HEK293 (cell line): ENCODE measurements around the gene DDX27.
A peak's percentile ranks its signal among the peaks of the same experiment; 100 is the strongest.

Experiments used
- CTCF ChIA-PET: fragments of 350-600 bp; formaldehyde crosslinking; extraction: SDS; loops from one replicate; lab custom pipeline; 2021; ENCODE audit warnings: antibody characterized with exemption; lab: Yijun Ruan, JAX
- POLR2A ChIA-PET: fragments of 300-600 bp; formaldehyde crosslinking; extraction: SDS; loops from one replicate; lab custom pipeline; 2020; ENCODE audit warnings: antibody characterized with exemption, inconsistent platforms; lab: Yijun Ruan, JAX
- H3K27ac ChIP-seq: fragments of 200-500 bp; sonication (Bioruptor generic); 2 replicates; pipeline ENCODE4 v1.5.1; 2014; ENCODE audit warnings: low read depth, low read length, control low read depth, inconsistent platforms; ENCODE audit errors: extremely low read depth
- H3K36me3 ChIP-seq, 2 experiments: fragments of 200-500 bp in 1 of 2; sonication (Bioruptor generic) in 1 of 2; 1 replicate in 1 of 2; 2 replicates in 1 of 2; pipeline ENCODE4 v1.5.1; 2014 to 2017; ENCODE audit warnings: inconsistent platforms in 2 of 2, low read length in 2 of 2; ENCODE audit not compliant: control insufficient read depth in 2 of 2, insufficient read depth in 1 of 2
- H3K4me1 ChIP-seq: fragments of 200-500 bp; sonication (Bioruptor generic); 2 replicates; pipeline ENCODE4 v1.5.1; 2014; ENCODE audit warnings: mild to moderate bottlenecking, low read length, inconsistent platforms; ENCODE audit not compliant: control insufficient read depth, insufficient read depth
- H3K4me3 ChIP-seq: 2 replicates; pipeline ENCODE4 v1.5.1; 2011; ENCODE audit warnings: low read depth, mild to moderate bottlenecking, control low read depth, low read length, moderate library complexity
- H3K9me3 ChIP-seq: fragments of 200-500 bp; sonication (Bioruptor generic); 2 replicates; pipeline ENCODE4 v1.5.1; 2014; ENCODE audit warnings: low read depth, low read length, inconsistent platforms; ENCODE audit not compliant: control insufficient read depth, insufficient read depth
- ATF2 ChIP-seq: fragments of 450-650 bp; formaldehyde crosslinking; IDR thresholded peaks from 2 replicates; pipeline ENCODE4 v1.5.1; 2016; ENCODE audit warnings: missing biosample characterization, missing genetic modification characterization, low read depth
- FEZF1 ChIP-seq: fragments of 450-650 bp; formaldehyde crosslinking; IDR thresholded peaks from 2 replicates; pipeline ENCODE4 v1.5.1; 2016; ENCODE audit warnings: missing biosample characterization, missing genetic modification characterization
- GFI1B ChIP-seq: fragments of 450-650 bp; formaldehyde crosslinking; IDR thresholded peaks from 2 replicates; pipeline ENCODE4 v1.5.1; 2016; ENCODE audit warnings: missing biosample characterization, missing genetic modification characterization
- SCRT2 ChIP-seq: fragments of 450-650 bp; formaldehyde crosslinking; IDR thresholded peaks from 2 replicates; pipeline ENCODE4 v1.5.1; 2016; ENCODE audit warnings: missing biosample characterization, missing genetic modification characterization
- SP2 ChIP-seq: fragments of 450-650 bp; formaldehyde crosslinking; IDR thresholded peaks from 2 replicates; pipeline ENCODE4 v1.5.1; 2016; ENCODE audit warnings: missing biosample characterization, missing genetic modification characterization
- ZBTB49 ChIP-seq: fragments of 450-650 bp; formaldehyde crosslinking; IDR thresholded peaks from 2 replicates; pipeline ENCODE4 v1.5.1; 2016; ENCODE audit warnings: missing biosample characterization, missing genetic modification characterization, low read depth
- ZNF132 ChIP-seq: fragments of 450-650 bp; formaldehyde crosslinking; IDR thresholded peaks from 2 replicates; pipeline ENCODE4 v1.5.1; 2017; ENCODE audit warnings: missing biosample characterization, missing genetic modification characterization, borderline replicate concordance
- ZNF2 ChIP-seq: fragments of 450-650 bp; formaldehyde crosslinking; IDR thresholded peaks from 2 replicates; pipeline ENCODE4 v1.5.1; 2016; ENCODE audit warnings: missing biosample characterization, missing genetic modification characterization
- ZNF341 ChIP-seq: fragments of 450-650 bp; formaldehyde crosslinking; IDR thresholded peaks from 2 replicates; pipeline ENCODE4; 2016; ENCODE audit warnings: low read depth, missing biosample characterization, missing genetic modification characterization
- ZNF350 ChIP-seq: fragments of 450-650 bp; formaldehyde crosslinking; IDR thresholded peaks from 2 replicates; pipeline ENCODE4 v1.5.0; 2017; ENCODE audit warnings: missing biosample characterization, mild to moderate bottlenecking, missing genetic modification characterization
- ZNF391 ChIP-seq: fragments of 450-650 bp; formaldehyde crosslinking; IDR thresholded peaks from 2 replicates; pipeline ENCODE4 v1.5.1; 2016; ENCODE audit warnings: low read depth, missing biosample characterization, missing genetic modification characterization, borderline replicate concordance
- ZNF544 ChIP-seq: fragments of 450-650 bp; formaldehyde crosslinking; IDR thresholded peaks from 2 replicates; pipeline ENCODE4 v1.5.0; 2017; ENCODE audit warnings: missing biosample characterization, missing genetic modification characterization
- ZNF548 ChIP-seq: fragments of 450-650 bp; formaldehyde crosslinking; IDR thresholded peaks from 2 replicates; pipeline ENCODE4 v1.5.1; 2016; ENCODE audit warnings: missing biosample characterization, missing genetic modification characterization
- ZNF645 ChIP-seq: fragments of 450-650 bp; formaldehyde crosslinking; IDR thresholded peaks from 2 replicates; pipeline ENCODE4; 2016; ENCODE audit warnings: missing biosample characterization, missing genetic modification characterization
- ZNF670 ChIP-seq: fragments of 450-650 bp; formaldehyde crosslinking; IDR thresholded peaks from 2 replicates; pipeline ENCODE4 v1.5.1; 2016; ENCODE audit warnings: missing biosample characterization, missing genetic modification characterization, low read depth
- ZNF830 ChIP-seq: fragments of 450-650 bp; IDR thresholded peaks from 2 replicates; pipeline ENCODE4 v1.5.0; 2018; ENCODE audit warnings: missing biosample characterization, missing genetic modification characterization, low read depth, mild to moderate bottlenecking, moderate library complexity

DDX27 gene

GRCh38 chr20:49248301-49248700 lies 29.1 kb downstream of the DDX27 start (continued):
- TF ChIP-seq ZBTB49 (no peak), ZNF645 (tag by site-specific recombination) (no peak)

- H3K4me3 ChIP-seq: no peak overlapping the region
- H3K4me1 ChIP-seq: no peaks in the 10 kb centered on the region; the same call in 1 of the 2 replicates
- ChIA-PET POLR2A (no interaction called here), CTCF (interaction anchor here (0.6 to 1.3 kb wide), 4 partner anchors 71 to 288 kb away, joined by 3 to 4 read pairs (median 4); no protein-coding TSS in a partner anchor)
- H3K27ac ChIP-seq: no peak overlapping the region
- H3K9me3 ChIP-seq: no peaks in the 10 kb centered on the region
- H3K36me3 ChIP-seq: peaks cover 23 to 87% of the 10 kb centered on the region in 2 experiments; a peak in 2 of 3 replicates
- TF ChIP-seq ZNF670 (tag by site-specific recombination) (no peak), ZNF350 (tag by site-specific recombination) (no peak), ZNF544 (no peak), ATF2 (0 out of 2 replicates have a peak, but pooled peaks have one; percentile 25), ZNF132 (no peak), ZNF2 (tag by site-specific recombination) (no peak)
These were observed 29.9 kb downstream of the DDX27 start for GRCh38 chr20:49248879-49249665.

- POLR2A ChIA-PET: interaction anchor here (0.9 to 1.1 kb wide), 2 partner anchors 10 to 49 kb away, joined by 3 to 5 read pairs; no protein-coding TSS in a partner anchor
- peaks cover 26 to 87% of the 10 kb centered on the region in 2 experiments; a peak in 2 of 3 replicates for H3K36me3 ChIP-seq
- CTCF ChIA-PET: interaction anchor here (0.6 to 1.3 kb wide), 3 partner anchors 68 to 80 kb away, joined by 3 to 4 read pairs (median 4); no protein-coding TSS in a partner anchor
These were observed 33.5 kb downstream of the DDX27 start for GRCh38 chr20:49252556-49253350.

GRCh38 chr20:49256261-49256660 lies 37.0 kb downstream of the DDX27 start:
- no peak for TF ChIP-seq ZNF548
- TF ChIP-seq ZNF391: no peak
- peak; percentile 36; the same call in 1 of the 2 replicates for TF ChIP-seq SCRT2 (tag by site-specific recombination)
- ChIA-PET CTCF (interaction anchor here (0.6 kb wide), 1 partner anchor 285 kb away, joined by 3 read pairs; no protein-coding TSS in a partner anchor), POLR2A (no interaction called here)
- H3K4me1 ChIP-seq: no peaks in the 10 kb centered on the region
- H3K4me3 ChIP-seq: no peak overlapping the region
- H3K36me3 ChIP-seq: peaks cover 40 to 86% of the 10 kb centered on the region in 2 experiments; a peak in 2 of 3 replicates
- H3K27ac ChIP-seq: no peak overlapping the region
- H3K9me3 ChIP-seq: no peaks in the 10 kb centered on the region

More at GRCh38 chr20:49252556-49253350, 33.5 kb downstream of the DDX27 start:
- no peak overlapping the region for H3K27ac ChIP-seq
- TF ChIP-seq SP2 (tag by site-specific recombination) (no peak), GFI1B (tag by site-specific recombination) (no peak), FEZF1 (tag by site-specific recombination) (peak; percentile 24; the same call in 1 of the 2 replicates), ZNF341 (tag by site-specific recombination) (no peak), ZNF830 (tag by site-specific recombination) (no peak)
- no peak overlapping the region for H3K4me3 ChIP-seq
- H3K9me3 ChIP-seq: no peaks in the 10 kb centered on the region
- no peaks in the 10 kb centered on the region for H3K4me1 ChIP-seq
